CD4-positive, CD25-positive, alpha-beta regulatory T cell (primary cell): ENCODE results near the gene C1orf174. TPM values are rescaled to one million over a fixed set of nuclear protein-coding genes. Genes with fewer than 3 reads are reported as not detected.

Experiments used
- ATAC-seq, 2 donors: fragments of 150-1000 bp; cut with Tn5 transposase; one replicate each; pipeline ENCODE4 v1.10.0; 2021; ENCODE audit warnings: low read depth in 2 of 2, moderate number of reproducible peaks in 2 of 2, moderate library complexity in 1 of 2
- DNase-seq, 3 donors: peaks; one replicate each; pipeline versions ENCODE4 v3.0.0 to v3.0.0-alpha.2; 2012 to 2022; ENCODE audit warnings: mixed read lengths in 1 of 3
- H3K27ac ChIP-seq: one replicate; pipeline ENCODE4 v1.7.0; 2013; ENCODE audit warnings: mild to moderate bottlenecking, low read length; ENCODE audit not compliant: insufficient read depth, poor library complexity, severe bottlenecking
- H3K27me3 ChIP-seq: one replicate; pipeline ENCODE4 v1.7.0; 2013; ENCODE audit warnings: low read length; ENCODE audit not compliant: control insufficient read depth, insufficient read depth
- H3K36me3 ChIP-seq: one replicate; pipeline ENCODE4 v1.7.0; 2013; ENCODE audit warnings: mild to moderate bottlenecking, low read length, moderate library complexity; ENCODE audit not compliant: control insufficient read depth, insufficient read depth
- H3K4me1 ChIP-seq: 2 replicates; pipeline ENCODE4 v1.7.0; 2013; ENCODE audit warnings: mild to moderate bottlenecking, low read length; ENCODE audit not compliant: insufficient read depth, control insufficient read depth, poor library complexity, severe bottlenecking
- H3K4me3 ChIP-seq: one replicate; pipeline ENCODE4 v1.7.0; 2013; ENCODE audit warnings: low read depth, mild to moderate bottlenecking, low read length, moderate library complexity
- H3K9me3 ChIP-seq, 2 experiments: 1 replicate in 1 of 2; 2 replicates in 1 of 2; pipeline ENCODE4 v1.7.0; 2013; ENCODE audit warnings: low read length in 2 of 2, mild to moderate bottlenecking in 1 of 2, moderate library complexity in 1 of 2; ENCODE audit not compliant: control insufficient read depth in 2 of 2
- H3K27ac Mint-ChIP-seq, 3 donors: one replicate each; pipeline ENCODE4 v1.8.0; 2020 to 2022; ENCODE audit warnings: mild to moderate bottlenecking in 3 of 3, mixed read lengths in 3 of 3, moderate library complexity in 2 of 3
- H3K27me3 Mint-ChIP-seq: one replicate; pipeline ENCODE4 v1.8.0; 2022; ENCODE audit warnings: mild to moderate bottlenecking, mixed read lengths
- H3K36me3 Mint-ChIP-seq: one replicate; pipeline ENCODE4 v1.8.0; 2020; ENCODE audit warnings: mixed read lengths
- H3K4me1 Mint-ChIP-seq, 4 donors: one replicate each; pipeline ENCODE4 v1.8.0; 2020 to 2022; ENCODE audit warnings: mixed read lengths in 4 of 4, mild to moderate bottlenecking in 1 of 4
- H3K4me3 Mint-ChIP-seq, 4 donors: one replicate each; pipeline ENCODE4 v1.8.0; 2020 to 2022; ENCODE audit warnings: mild to moderate bottlenecking in 4 of 4, mixed read lengths in 4 of 4, moderate library complexity in 3 of 4
- H3K9me3 Mint-ChIP-seq, 7 donors: one replicate each; pipeline ENCODE4 v1.8.0; 2020 to 2022; ENCODE audit warnings: mixed read lengths in 7 of 7, mild to moderate bottlenecking in 3 of 7, moderate library complexity in 2 of 7
- polyA plus RNA-seq, 4 donors: library from polyadenylated mRNA; unstranded; fragments of 300-500 nt; fragmentation: Illumina TruSeq; gene quantifications; one replicate each; pipeline ENCODE4 v1.2.3, GENCODE V29; 2021
- total RNA-seq: library from RNA; stranded (reverse); gene quantifications from one replicate; pipeline ENCODE4 v1.2.3, GENCODE V29; 2022

C1orf174 gene
- total and polyA plus RNA-seq, 5 donors from 2014 or later: 15.4 to 33.3 (median 26.3) TPM

GRCh38 chr1:3888301-3888700 is 11.8 kb downstream of the C1orf174 start:
- peak overlapping the region in 1 of 3 donors; percentile 84 for H3K27ac Mint-ChIP-seq
- ATAC-seq (no peak), DNase-seq (no peak)
- Histone ChIP-seq H3K9me3 (no peaks in the 10 kb centered on the region), H3K27me3 (no peaks in the 10 kb centered on the region), H3K4me3 (no peak overlapping the region), H3K36me3 (peaks cover 68% of the 10 kb centered on the region), H3K4me1 (no peaks in the 10 kb centered on the region), H3K27ac (no peak overlapping the region)
- no peaks in the 10 kb centered on the region for H3K27me3 Mint-ChIP-seq
- no peak overlapping the region for H3K4me3 Mint-ChIP-seq
- H3K36me3 Mint-ChIP-seq: peaks cover 34% of the 10 kb centered on the region
- peaks cover 0 to 9% (median 7%) of the 10 kb centered on the region in 4 donors for H3K4me1 Mint-ChIP-seq
- peaks cover 0 to 1% (median 0%) of the 10 kb centered on the region in 7 donors for H3K9me3 Mint-ChIP-seq

- ATAC-seq (no peak), DNase-seq (no peak)
- Mint-ChIP-seq H3K4me1 (peaks cover 0 to 9% (median 7%) of the 10 kb centered on the region in 4 donors), H3K36me3 (peaks cover 43% of the 10 kb centered on the region), H3K27ac (peak overlapping the region in 1 of 3 donors; percentile 60), H3K4me3 (no peak overlapping the region), H3K9me3 (peaks cover 0 to 1% (median 0%) of the 10 kb centered on the region in 7 donors), H3K27me3 (no peaks in the 10 kb centered on the region)
- H3K36me3 ChIP-seq: peaks cover 70% of the 10 kb centered on the region
- no peaks in the 10 kb centered on the region for H3K4me1 ChIP-seq
- no peak overlapping the region for H3K27ac ChIP-seq
- no peaks in the 10 kb centered on the region for H3K9me3 ChIP-seq
- no peak overlapping the region for H3K4me3 ChIP-seq
- H3K27me3 ChIP-seq: no peaks in the 10 kb centered on the region
These were observed 13.4 kb downstream of the C1orf174 start for GRCh38 chr1:3886691-3887090.

- Mint-ChIP-seq H3K36me3 (peaks cover 43% of the 10 kb centered on the region), H3K9me3 (peaks cover 0 to 1% (median 0%) of the 10 kb centered on the region in 7 donors), H3K4me3 (no peak overlapping the region), H3K27ac (no peak overlapping the region), H3K4me1 (peaks cover 0 to 8% (median 6%) of the 10 kb centered on the region in 4 donors), H3K27me3 (no peaks in the 10 kb centered on the region)
- no peak overlapping the region for H3K4me3 ChIP-seq
- DNase-seq: no peak
- no peaks in the 10 kb centered on the region for H3K4me1 ChIP-seq
- peaks cover 65% of the 10 kb centered on the region for H3K36me3 ChIP-seq
- ATAC-seq: no peak
- no peaks in the 10 kb centered on the region for H3K27me3 ChIP-seq
- no peaks in the 10 kb centered on the region for H3K9me3 ChIP-seq
- H3K27ac ChIP-seq: no peak overlapping the region
These were observed 13.9 kb downstream of the C1orf174 start for GRCh38 chr1:3886106-3886670.

GRCh38 chr1:3885611-3886010 is 14.5 kb downstream of the C1orf174 start:
- Histone ChIP-seq H3K27me3 (no peaks in the 10 kb centered on the region), H3K9me3 (no peaks in the 10 kb centered on the region), H3K4me3 (no peak overlapping the region), H3K36me3 (peaks cover 64% of the 10 kb centered on the region), H3K4me1 (no peaks in the 10 kb centered on the region), H3K27ac (no peak overlapping the region)
- DNase-seq (no peak), ATAC-seq (no peak)
- H3K36me3 Mint-ChIP-seq: peaks cover 43% of the 10 kb centered on the region
- no peak overlapping the region for H3K27ac Mint-ChIP-seq
- H3K4me1 Mint-ChIP-seq: peaks cover 0 to 8% (median 4%) of the 10 kb centered on the region in 4 donors
- H3K9me3 Mint-ChIP-seq: peaks cover 0 to 1% (median 0%) of the 10 kb centered on the region in 7 donors
- H3K4me3 Mint-ChIP-seq: no peak overlapping the region
- no peaks in the 10 kb centered on the region for H3K27me3 Mint-ChIP-seq

- H3K9me3 ChIP-seq: no peaks in the 10 kb centered on the region
- no peak overlapping the region for H3K4me3 Mint-ChIP-seq
- no peak overlapping the region for H3K27ac ChIP-seq
- peaks cover 40% of the 10 kb centered on the region for H3K36me3 Mint-ChIP-seq
- ATAC-seq (no peak), DNase-seq (no peak)
- no peak overlapping the region for H3K27ac Mint-ChIP-seq
- H3K4me3 ChIP-seq: no peak overlapping the region
- H3K9me3 Mint-ChIP-seq: no peaks in the 10 kb centered on the region
- H3K4me1 Mint-ChIP-seq: peaks cover 0 to 8% (median 2%) of the 10 kb centered on the region in 4 donors
- H3K36me3 ChIP-seq: peaks cover 64% of the 10 kb centered on the region
- H3K4me1 ChIP-seq: no peaks in the 10 kb centered on the region
- no peaks in the 10 kb centered on the region for H3K27me3 Mint-ChIP-seq
- H3K27me3 ChIP-seq: no peaks in the 10 kb centered on the region
These were observed 15.1 kb downstream of the C1orf174 start for GRCh38 chr1:3884966-3885365.

GRCh38 chr1:3883194-3883925 is 16.7 kb downstream of the C1orf174 start:
- no peak overlapping the region for H3K27ac ChIP-seq
- no peaks in the 10 kb centered on the region for H3K27me3 Mint-ChIP-seq
- no peaks in the 10 kb centered on the region for H3K27me3 ChIP-seq
- ATAC-seq: no peak
- H3K4me3 ChIP-seq: no peak overlapping the region
- peaks cover 66% of the 10 kb centered on the region for H3K36me3 ChIP-seq
- H3K9me3 ChIP-seq: peaks cover 3% of the 10 kb centered on the region in 2 experiments
- H3K27ac Mint-ChIP-seq: no peak overlapping the region
- H3K4me1 Mint-ChIP-seq: peaks cover 0 to 5% (median 3%) of the 10 kb centered on the region in 4 donors
- H3K9me3 Mint-ChIP-seq: peaks cover 0 to 3% (median 0%) of the 10 kb centered on the region in 7 donors
- no peak overlapping the region for H3K4me3 Mint-ChIP-seq
- H3K4me1 ChIP-seq: no peaks in the 10 kb centered on the region
- DNase-seq: no peak
- H3K36me3 Mint-ChIP-seq: peaks cover 49% of the 10 kb centered on the region

- H3K27ac ChIP-seq: no peak overlapping the region
- no peaks in the 10 kb centered on the region for H3K27me3 ChIP-seq
- Mint-ChIP-seq H3K27me3 (no peaks in the 10 kb centered on the region), H3K4me3 (no peak overlapping the region), H3K9me3 (peaks cover 0 to 3% (median 0%) of the 10 kb centered on the region in 7 donors), H3K36me3 (peaks cover 50% of the 10 kb centered on the region), H3K4me1 (peaks cover 0 to 5% (median 3%) of the 10 kb centered on the region in 4 donors), H3K27ac (no peak overlapping the region)
- DNase-seq (no peak), ATAC-seq (no peak)
- H3K4me1 ChIP-seq: no peaks in the 10 kb centered on the region
- H3K4me3 ChIP-seq: no peak overlapping the region
- H3K36me3 ChIP-seq: peaks cover 57% of the 10 kb centered on the region
- peaks cover 3% of the 10 kb centered on the region in 2 experiments for H3K9me3 ChIP-seq
These were observed 18.9 kb downstream of the C1orf174 start for GRCh38 chr1:3881193-3881480.
